Left ventricle myocardium superior (tissue), 1 donor: Measurements from ENCODE around the gene OR2T10. TPM values are rescaled to one million over a fixed set of nuclear protein-coding genes. Genes with fewer than 3 reads are reported as not detected.
"Not testable (repeated sequence)": the region's sequence is repeated elsewhere in the genome, so short reads cannot be mapped to it uniquely, and the experiment has no call there.

Experiments
- ATAC-seq: fragments of 200-7000 bp; cut with Tn5 transposase; one replicate; pipeline ENCODE4 v1.9.1; 2020; ENCODE audit warnings: mild to moderate bottlenecking, moderate library complexity
- DNase-seq: peaks from one replicate; pipeline ENCODE4 v3.0.0-alpha.2; 2020
- intact Hi-C: fragments of 100-400 bp; cut with micrococcal nuclease; formaldehyde crosslinking; loops from one replicate; pipeline ENCODE4 v1.11.0; 2022
- long read RNA-seq: library from polyadenylated mRNA; unstranded; transcript quantifications from one replicate; pipeline ENCODE4 v2.0.0, GENCODE V29; 2021
- total RNA-seq: library from RNA; stranded (reverse); fragmentation: NEBNext Ultra II Directional; extraction: Animal tissue kit (Norgen Biotek cat#: 25700); gene quantifications from one replicate; pipeline ENCODE4 v1.2.1, GENCODE V29; 2021
- donor health status: DM: no; HTN: yes; CAD: no; lungs with severe emphysema.

Gene OR2T10
- total RNA-seq = not detected
- long read RNA-seq = 0 reads

DNA sequence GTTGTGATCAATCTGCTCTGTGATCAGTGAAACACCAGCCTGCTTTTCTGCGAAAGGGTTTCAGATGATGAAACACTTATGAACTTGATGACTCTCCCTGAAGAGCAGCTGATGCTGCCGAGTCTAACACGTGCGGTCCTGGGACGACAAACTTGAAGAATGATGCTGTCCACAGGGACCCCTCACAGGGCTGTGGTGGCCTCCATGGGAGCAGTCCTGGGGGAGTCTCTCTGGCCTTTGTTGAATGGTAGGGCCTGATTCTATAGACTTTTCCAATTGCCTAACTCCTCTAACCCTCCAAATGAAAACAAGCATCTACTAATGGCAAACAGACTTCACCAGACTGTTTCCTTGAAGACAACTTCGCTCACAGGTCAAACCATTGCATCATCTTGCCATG lies at the start of gene OR2T10:
OR2T10 (minus strand) TSS at position 112 of the 400 bp plus-strand sequence. CDS start 3,932 bp downstream, outside the sequence.
- DNase-seq = no peak
- no peak for ATAC-seq
- intact Hi-C loops = no loop called here

- DNase-seq, ATAC-seq, intact Hi-C loops: not testable (repeated sequence)
Measured at GRCh38 chr1:248645178-248645577, 47.7 kb upstream of the OR2T10 start, which contains the start of gene OR2T35. TSS of gene OR2T35 (minus strand) at chr1:248645278. CDS start at chr1:248639258, 6,020 bp downstream.

GRCh38 chr1:248642971-248643651 lies 45.6 kb upstream of the OR2T10 start:
- DNase-seq, ATAC-seq, intact Hi-C loops: not testable (repeated sequence)

- DNase-seq, ATAC-seq, intact Hi-C loops: not testable (repeated sequence)
Measured at GRCh38 chr1:248641583-248641982, 44.1 kb upstream of the OR2T10 start.

DNA sequence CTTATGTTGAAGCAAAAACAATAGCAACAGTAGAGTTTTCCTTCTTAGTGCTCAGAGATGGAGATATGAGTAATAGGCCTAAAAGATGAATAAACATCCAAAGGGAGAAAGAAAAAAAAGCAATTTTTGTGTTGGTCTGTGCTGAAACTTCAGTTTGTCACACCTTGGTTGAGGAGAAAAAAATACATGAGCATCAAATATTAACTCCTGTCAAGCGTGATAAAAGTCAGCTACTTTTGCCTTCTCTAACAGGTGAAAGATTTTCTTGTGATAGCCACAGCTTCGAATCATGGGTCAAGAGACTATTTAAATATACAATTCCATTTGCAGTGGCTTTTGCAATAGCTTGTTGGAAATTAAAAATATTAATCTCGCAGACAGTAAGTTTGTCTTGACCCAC lies 43.4 kb upstream of the OR2T10 start:
- intact Hi-C loops, DNase-seq, ATAC-seq: not testable (repeated sequence)

DNA sequence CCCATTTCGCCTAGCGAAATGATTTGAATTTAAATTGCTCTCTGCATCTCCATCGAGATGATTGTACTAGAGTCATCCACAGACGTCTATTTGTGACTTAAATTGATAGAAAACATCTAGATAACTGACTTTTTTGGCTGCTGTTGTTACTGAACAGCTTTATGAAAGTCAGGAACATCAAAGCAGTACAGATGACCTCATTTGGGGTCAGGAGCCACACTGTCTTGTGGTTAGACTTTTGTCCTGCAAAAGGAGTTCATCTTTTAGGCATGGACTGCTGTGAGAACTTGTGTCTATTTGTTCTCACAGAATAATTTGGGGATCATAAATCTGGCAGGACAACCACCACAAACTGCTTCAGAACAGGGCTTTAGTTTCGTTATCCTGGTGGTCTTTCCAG lies 42.2 kb upstream of the OR2T10 start:
- intact Hi-C loops, ATAC-seq, DNase-seq: not testable (repeated sequence)

DNA sequence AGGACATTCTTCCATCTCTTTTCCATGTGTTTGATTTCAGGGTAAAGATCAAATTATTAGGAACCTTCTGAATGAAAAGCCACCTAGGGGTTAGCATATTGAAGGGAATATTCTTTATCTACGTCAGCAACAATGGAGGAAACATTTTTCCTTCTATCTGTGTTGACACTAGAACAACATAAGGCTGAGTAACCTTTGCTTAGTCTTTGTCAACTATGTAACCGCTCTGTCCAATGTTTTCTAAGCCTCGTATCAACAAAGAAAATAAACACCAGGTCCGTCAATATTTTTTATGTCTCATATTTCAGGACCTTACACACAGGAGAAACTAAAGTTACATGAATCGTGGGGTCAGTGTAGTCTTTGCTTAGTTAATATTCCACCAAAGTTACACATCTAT lies 39.1 kb upstream of the OR2T10 start:
- ATAC-seq = not testable (repeated sequence)

DNA sequence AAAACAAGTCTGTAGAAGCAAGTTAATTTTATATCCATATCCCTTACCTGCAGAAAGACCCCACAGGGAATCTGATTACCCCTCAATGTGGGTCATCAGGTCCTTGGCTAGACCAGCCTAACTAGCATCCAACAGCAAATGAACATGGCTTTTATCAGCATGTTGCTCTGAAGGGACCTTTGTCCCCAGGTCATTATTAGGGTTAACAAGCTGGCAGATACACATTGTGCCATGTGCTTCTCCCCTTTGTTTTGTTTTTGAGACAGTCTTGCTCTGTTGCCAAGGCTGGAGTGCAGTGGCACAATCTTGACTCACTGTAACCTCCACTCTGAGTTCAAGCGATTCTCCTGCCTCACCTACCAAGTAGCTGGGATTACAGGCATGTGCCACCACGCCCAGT lies 37.5 kb upstream of the OR2T10 start, which contains the start of gene OR2T11:
OR2T11 (minus strand) TSS at position 101 of the 400 bp plus-strand sequence. CDS start 7,963 bp downstream, outside the sequence.
- DNase-seq, intact Hi-C loops, ATAC-seq: not testable (repeated sequence)

More for the DNA sequence above, 39.1 kb upstream of the OR2T10 start:
- DNase-seq, intact Hi-C loops: not testable (repeated sequence)

DNA sequence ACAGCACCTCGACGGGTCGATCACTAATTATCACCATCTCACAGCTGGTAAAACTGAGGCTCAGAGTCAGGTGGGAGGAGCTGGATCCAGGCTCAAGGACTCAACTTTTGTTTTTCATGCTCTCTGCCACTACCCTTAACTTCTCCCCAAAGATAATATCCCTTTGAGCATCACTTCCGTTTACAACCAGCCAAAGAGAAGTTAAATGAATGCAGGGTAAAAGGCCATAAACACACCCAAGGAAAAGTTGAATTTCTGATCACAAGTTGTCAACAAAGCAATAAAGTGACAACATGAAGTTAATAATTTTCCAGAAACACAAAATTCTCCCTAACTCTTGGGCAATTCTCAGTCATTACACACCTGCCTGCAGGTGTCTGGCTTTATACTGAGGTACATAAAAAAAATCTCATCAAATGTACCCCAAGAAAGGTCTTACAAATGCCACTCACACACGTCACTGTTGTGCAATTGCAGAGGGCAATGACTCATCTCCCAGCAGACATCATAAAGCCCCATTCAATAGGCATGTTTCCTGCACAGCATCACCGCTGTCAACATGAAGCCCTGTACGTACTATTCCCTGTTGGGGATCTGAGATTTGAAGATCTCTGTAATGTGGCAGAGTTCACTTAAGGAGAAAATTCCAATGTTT lies 34.0 kb upstream of the OR2T10 start:
- no peak for DNase-seq
- intact Hi-C loops = no loop called here
- no peak for ATAC-seq

DNA sequence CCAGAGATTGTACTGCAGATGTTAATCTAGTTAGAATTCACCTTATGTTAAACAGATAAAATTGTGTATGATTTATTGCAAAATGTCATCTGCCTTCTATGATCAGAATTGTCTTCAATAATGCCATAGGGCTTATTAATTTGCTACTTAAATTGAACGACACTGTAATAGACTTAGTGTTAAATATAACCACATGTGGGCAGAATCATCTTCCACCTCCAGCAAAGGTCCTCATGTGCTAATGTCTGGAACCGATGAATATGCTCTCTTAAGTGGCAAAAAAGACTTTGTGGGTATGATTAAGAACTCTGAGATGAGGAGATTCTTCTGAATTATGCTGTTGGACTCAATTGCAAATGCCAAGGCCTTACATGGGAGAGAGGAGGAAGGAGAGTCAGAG lies 33.1 kb upstream of the OR2T10 start:
- DNase-seq (no peak), ATAC-seq (no peak)
- intact Hi-C loops = no loop called here

DNA sequence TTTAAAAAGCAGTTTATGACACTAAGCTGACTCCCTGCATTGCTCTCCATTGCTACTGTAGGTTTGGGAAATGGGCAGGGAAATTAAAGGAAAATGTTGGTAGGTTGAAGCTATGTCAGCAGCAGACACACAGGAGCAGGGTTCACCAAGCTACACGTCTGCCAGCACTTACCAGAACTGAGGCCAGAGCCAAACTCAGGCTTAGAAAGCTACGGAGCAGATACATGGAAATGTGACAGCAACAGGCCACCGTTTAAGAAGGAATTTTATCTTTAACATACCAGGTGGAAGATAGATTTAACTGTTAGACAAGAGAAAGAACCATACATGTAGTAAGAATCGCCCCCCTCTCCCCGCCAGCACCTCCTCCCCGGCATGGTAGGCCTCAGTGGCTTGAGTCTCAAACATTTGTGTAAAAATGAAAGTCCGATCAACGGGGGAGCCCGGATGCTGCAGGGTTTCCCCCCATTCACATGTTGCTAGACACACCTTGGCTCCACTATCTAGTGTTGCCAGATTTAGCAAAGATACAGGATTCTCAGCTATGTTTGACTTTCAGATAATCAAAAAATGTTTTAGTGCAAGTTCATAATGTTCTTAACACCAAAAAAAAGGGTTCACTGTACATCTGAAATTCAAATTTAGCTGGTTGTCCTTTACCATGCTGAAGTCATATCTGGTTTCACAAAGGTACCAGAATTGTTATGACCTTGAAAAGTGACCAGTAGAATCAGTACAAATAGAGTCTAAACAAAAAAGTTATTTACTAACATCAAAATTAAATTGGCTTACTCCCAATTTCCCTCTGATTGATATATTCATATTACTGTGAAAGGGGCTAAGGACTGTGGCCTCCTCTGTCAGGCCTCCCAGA lies 30.7 kb upstream of the OR2T10 start:
- ATAC-seq (no peak), DNase-seq (no peak)
- intact Hi-C loops = no loop called here

DNA sequence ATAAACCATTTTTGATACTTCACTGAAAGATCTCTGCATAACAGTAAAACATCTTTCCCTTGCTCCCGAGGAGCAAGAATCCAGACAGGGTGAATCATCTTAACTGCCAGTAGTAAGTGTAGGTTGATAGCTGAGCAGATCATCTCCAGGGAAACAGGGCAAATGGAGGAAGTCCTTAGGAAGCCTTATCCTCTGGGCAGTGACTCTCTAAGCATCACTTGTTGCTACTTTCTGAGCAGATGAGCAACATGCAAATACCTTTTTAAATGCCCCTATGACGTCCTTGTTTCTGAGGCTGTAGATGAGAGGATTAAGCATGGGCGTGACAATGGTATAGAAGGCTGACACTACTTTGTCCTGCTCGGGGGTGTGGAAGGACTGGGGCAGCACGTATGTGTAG lies 28.5 kb upstream of the OR2T10 start:
- ATAC-seq = no peak
- intact Hi-C loops = no loop called here
- DNase-seq = no peak

- ATAC-seq (no peak), DNase-seq (no peak)
- intact Hi-C loops = no loop called here
Measured at GRCh38 chr1:248625166-248625565, 27.7 kb upstream of the OR2T10 start.

GRCh38 chr1:248622570-248623001 lies 25.1 kb upstream of the OR2T10 start:
- ATAC-seq (peak; percentile 45), DNase-seq (no peak)
- intact Hi-C loops = loop anchor here (5.0 kb wide), 1 partner anchor 185 kb away; no protein-coding TSS in a partner anchor

GRCh38 chr1:248621770-248622169 lies 24.3 kb upstream of the OR2T10 start:
- no peak for ATAC-seq
- DNase-seq = no peak
- intact Hi-C loops = loop anchor here (5.0 kb wide), 1 partner anchor 186 kb away; no protein-coding TSS in a partner anchor

GRCh38 chr1:248618878-248619277 lies 21.4 kb upstream of the OR2T10 start:
- DNase-seq (peak; percentile 71), ATAC-seq (peak; percentile 39)
- intact Hi-C loops = no loop called here

DNA sequence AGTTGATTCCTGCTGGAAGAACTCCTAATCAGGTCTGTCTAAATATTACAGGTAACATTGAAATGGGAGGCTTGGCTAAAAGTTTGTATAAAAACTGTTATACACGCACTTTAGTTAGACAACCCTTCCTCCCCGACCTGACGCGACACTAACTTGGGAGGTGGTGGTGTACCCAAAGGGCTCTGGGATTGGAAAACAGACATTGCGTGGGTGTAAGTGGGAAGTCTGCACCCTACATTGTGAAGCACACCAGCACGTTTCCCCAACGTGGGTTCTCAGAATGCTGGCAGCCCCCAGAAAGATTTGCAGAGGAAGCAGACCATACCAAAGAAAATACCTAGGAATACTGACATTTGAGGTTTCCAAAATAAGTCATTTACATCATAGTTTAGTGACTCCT lies 20.6 kb upstream of the OR2T10 start:
- DNase-seq = no peak
- ATAC-seq = no peak
- intact Hi-C loops = no loop called here

DNA sequence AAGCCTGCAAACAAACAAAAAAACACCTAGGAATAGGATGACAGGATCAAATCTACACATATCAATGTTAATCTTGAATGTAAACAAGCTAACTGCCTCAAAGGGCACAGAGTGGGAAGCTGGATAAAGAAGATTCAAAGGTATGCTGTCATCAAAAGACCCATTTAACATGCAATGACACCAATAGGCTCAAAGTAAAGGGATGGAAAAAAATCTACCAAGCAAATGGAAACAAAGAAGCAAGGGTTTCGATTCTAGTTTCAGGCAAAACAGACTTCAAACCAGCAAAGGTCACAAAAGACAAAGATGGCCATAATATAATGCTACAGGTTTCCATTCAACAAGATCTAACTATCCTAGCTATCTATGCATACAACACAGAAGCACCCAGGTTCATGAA lies 16.2 kb upstream of the OR2T10 start:
- intact Hi-C loops = no loop called here
- no peak for ATAC-seq

DNA sequence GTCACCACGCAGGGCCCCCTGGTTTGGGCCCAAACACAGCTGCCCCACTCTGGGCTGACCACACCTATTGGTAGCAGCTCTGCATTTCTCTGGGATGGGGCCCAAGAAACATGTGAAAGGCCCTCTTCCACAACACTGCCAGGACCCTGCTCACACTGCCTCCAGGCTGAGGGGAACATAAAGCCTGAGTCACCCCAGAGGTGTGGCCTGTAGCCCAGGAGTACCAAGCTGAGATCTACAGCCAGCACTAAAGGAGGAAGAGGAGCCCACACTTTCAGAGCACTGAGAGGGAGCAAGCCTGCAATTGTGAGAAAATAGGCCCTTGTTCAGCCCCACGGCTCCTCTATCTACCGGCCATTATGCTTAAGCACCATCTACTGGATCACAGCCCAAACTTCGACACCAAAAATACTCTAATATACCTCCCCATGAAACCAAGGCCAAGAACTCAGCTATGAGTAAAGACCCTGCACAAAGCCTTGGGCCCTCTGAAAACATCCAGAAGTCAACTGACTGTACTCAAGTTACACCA lies 14.4 kb upstream of the OR2T10 start:
- intact Hi-C loops = no loop called here
- DNase-seq (no peak), ATAC-seq (no peak)

More for the DNA sequence above, 16.2 kb upstream of the OR2T10 start:
- no peak for DNase-seq
